GM19193 (cell line): ENCODE measurements around the gene FLACC1.

ENCODE experiments used
- POLR2A ChIP-seq: IDR thresholded peaks from 4 replicates; pipeline ENCODE4 v1.6.1; 2011; ENCODE audit not compliant: insufficient read depth, insufficient read length; ENCODE audit errors: extremely low read depth

Gene FLACC1

GRCh38 chr2:201308914-201309313 lies 48.2 kb downstream of the FLACC1 start:
- TF ChIP-seq POLR2A: no peak

- no peak for TF ChIP-seq POLR2A
Measured at GRCh38 chr2:201307876-201308275, 49.3 kb downstream of the FLACC1 start.

- no peak for TF ChIP-seq POLR2A
Measured at GRCh38 chr2:201298462-201299052, 58.6 kb downstream of the FLACC1 start.

- TF ChIP-seq POLR2A: no peak
Measured at GRCh38 chr2:201285499-201285898, 71.6 kb downstream of the FLACC1 start.

- TF ChIP-seq POLR2A: no peak
Measured at GRCh38 chr2:201280191-201281040, 76.7 kb downstream of the FLACC1 start.

GRCh38 chr2:201279079-201279478 lies 78.1 kb downstream of the FLACC1 start:
- no peak for TF ChIP-seq POLR2A

- TF ChIP-seq POLR2A: no peak
Measured at GRCh38 chr2:201276511-201276910, 80.6 kb downstream of the FLACC1 start.

GRCh38 chr2:201275990-201276389 lies 81.2 kb downstream of the FLACC1 start:
- no peak for TF ChIP-seq POLR2A

- TF ChIP-seq POLR2A: no peak
Measured at GRCh38 chr2:201275069-201275468, 82.1 kb downstream of the FLACC1 start.

GRCh38 chr2:201273330-201273983 lies 83.7 kb downstream of the FLACC1 start:
- no peak for TF ChIP-seq POLR2A

- TF ChIP-seq POLR2A: no peak
Measured at GRCh38 chr2:201271917-201272316, 85.2 kb downstream of the FLACC1 start.

- no peak for TF ChIP-seq POLR2A
Measured at GRCh38 chr2:201270293-201271001, 86.7 kb downstream of the FLACC1 start.

GRCh38 chr2:201269764-201270163 lies 87.4 kb downstream of the FLACC1 start:
- no peak for TF ChIP-seq POLR2A

- TF ChIP-seq POLR2A: no peak
Measured at GRCh38 chr2:201267278-201268030, 89.7 kb downstream of the FLACC1 start.

- no peak for TF ChIP-seq POLR2A
Measured at GRCh38 chr2:201266629-201267028, 90.5 kb downstream of the FLACC1 start.

- no peak for TF ChIP-seq POLR2A
Measured at GRCh38 chr2:201264472-201265173, 92.5 kb downstream of the FLACC1 start.
